Effector memory CD4-positive, alpha-beta T cell (primary cell): ENCODE results near the gene TEX29.

Experiments
- DNase-seq, 3 donors: peaks; one replicate each; pipeline ENCODE4 v3.0.0-alpha.2; 2020
- H3K27ac ChIP-seq: 2 replicates; pipeline ENCODE4 v1.7.0; 2013; ENCODE audit warnings: mild to moderate bottlenecking, low read length, moderate library complexity; ENCODE audit not compliant: insufficient read depth, poor library complexity, severe bottlenecking
- H3K27me3 ChIP-seq: replicated peaks from 2 replicates; pipeline ENCODE4 v1.7.0; 2013; ENCODE audit warnings: mild to moderate bottlenecking, low read length; ENCODE audit not compliant: insufficient read depth, control insufficient read depth, poor library complexity, severe bottlenecking
- H3K36me3 ChIP-seq: 2 replicates; pipeline ENCODE4 v1.7.0; 2013; ENCODE audit warnings: mild to moderate bottlenecking, low read length, moderate library complexity; ENCODE audit not compliant: control insufficient read depth, insufficient read depth
- H3K4me1 ChIP-seq: 2 replicates; pipeline ENCODE4 v1.7.0; 2013; ENCODE audit warnings: low read length, mild to moderate bottlenecking; ENCODE audit not compliant: control insufficient read depth, insufficient read depth, poor library complexity, severe bottlenecking
- H3K4me3 ChIP-seq: 2 replicates; pipeline ENCODE4 v1.7.0; 2013; ENCODE audit warnings: low read length, low read depth, mild to moderate bottlenecking; ENCODE audit not compliant: insufficient read depth, poor library complexity, severe bottlenecking
- H3K9me3 ChIP-seq: 2 replicates; pipeline ENCODE4 v1.7.0; 2013; ENCODE audit warnings: mild to moderate bottlenecking, low read length, moderate library complexity; ENCODE audit not compliant: control insufficient read depth

TEX29 gene

DNA sequence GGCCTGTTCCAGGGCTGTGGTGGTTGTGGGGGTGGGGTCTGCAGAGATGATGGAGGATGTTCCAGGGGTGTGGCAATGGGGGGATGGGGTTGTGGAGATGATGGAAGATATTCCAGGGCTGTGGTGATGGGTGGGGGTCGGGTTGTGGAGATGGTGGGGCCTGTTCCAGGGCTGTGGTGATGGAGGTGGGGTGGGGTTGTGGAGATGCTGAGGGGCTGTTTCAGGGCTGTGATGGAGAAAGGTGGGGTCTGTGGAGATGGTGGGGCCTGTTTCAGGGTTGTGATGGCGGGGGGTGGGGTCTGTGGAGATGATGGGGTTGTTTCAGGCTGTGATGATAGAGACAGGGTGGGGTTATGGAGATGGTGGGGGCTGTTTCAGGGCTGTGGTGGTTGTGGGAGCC, 62.0 kb downstream of the TEX29 start:
- no peaks in the 10 kb centered on the region for H3K9me3 ChIP-seq
- H3K27me3 ChIP-seq: no peaks in the 10 kb centered on the region
- no peak overlapping the region for H3K27ac ChIP-seq
- no peaks in the 10 kb centered on the region for H3K36me3 ChIP-seq
- DNase-seq: no peak
- H3K4me3 ChIP-seq: no peak overlapping the region
- no peaks in the 10 kb centered on the region for H3K4me1 ChIP-seq

DNA sequence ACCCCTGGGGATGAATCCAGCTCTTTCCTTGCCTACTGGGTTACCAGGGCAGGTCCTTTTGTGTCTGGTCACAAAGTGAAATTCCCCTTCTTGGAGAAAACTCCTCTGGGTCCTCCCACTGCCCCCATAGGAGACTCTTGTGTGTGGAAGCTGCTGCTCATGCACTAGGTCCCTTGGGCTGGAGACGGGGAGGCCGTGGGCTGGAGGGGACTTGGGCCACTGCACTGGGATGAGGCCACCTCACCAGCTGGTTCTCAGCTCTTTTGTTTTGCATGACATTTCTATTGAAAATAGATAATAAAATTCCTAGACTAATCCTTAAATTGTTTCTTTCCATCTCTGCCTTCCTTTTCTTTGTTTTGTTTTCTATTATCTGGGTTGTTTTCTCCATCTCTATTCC, 62.4 kb downstream of the TEX29 start:
- no peak for DNase-seq

DNA sequence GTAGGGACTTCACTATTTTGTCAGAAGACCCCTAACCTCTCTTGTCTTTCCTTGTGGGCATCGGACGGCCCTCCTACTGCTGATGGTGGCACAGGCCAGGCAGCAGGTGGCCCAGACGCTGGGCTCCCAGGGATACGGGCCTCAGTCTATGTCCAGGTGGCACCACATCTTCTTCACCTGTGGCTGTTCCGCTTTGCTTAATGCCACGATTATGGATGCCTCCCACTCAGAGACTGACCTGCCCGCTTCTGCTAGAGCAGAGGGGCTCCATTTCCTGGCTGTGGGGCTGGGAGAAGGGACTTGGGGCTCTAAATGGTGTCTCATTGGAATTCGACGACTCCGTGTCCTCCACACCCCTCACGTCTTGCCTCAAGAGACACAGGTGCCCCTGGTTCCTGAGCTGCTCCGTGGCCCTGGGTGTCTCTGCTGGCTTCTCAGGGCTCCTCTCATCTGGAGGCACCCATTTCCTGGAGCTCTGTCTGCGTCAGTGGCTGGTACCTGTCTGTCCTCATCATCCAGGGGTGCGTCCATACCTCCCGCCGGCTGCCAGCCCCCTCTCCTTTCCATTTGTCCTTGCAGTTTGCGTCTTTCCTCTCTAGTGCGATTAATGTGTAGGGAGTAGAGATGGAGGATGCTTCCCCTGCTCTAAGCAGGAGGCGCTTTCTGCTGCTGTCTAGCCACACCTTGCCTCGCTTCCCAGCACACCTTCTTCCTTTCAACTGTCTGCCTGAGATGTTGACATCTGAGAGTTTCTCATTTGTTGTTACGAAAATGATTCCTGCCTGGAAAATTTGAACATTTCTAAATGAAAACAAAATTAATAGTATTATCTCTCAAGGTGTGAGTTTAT, 63.4 kb downstream of the TEX29 start:
- no peak for DNase-seq
- Histone ChIP-seq H3K36me3 (no peaks in the 10 kb centered on the region), H3K4me3 (no peak overlapping the region), H3K27ac (no peak overlapping the region), H3K9me3 (no peaks in the 10 kb centered on the region), H3K4me1 (no peaks in the 10 kb centered on the region), H3K27me3 (peaks cover 5% of the 10 kb centered on the region)

More for the DNA sequence above, 62.4 kb downstream of the TEX29 start:
- Histone ChIP-seq H3K4me3 (no peak overlapping the region), H3K36me3 (no peaks in the 10 kb centered on the region), H3K9me3 (no peaks in the 10 kb centered on the region), H3K27ac (no peak overlapping the region), H3K4me1 (no peaks in the 10 kb centered on the region), H3K27me3 (peaks cover under 1% of the 10 kb centered on the region)

DNA sequence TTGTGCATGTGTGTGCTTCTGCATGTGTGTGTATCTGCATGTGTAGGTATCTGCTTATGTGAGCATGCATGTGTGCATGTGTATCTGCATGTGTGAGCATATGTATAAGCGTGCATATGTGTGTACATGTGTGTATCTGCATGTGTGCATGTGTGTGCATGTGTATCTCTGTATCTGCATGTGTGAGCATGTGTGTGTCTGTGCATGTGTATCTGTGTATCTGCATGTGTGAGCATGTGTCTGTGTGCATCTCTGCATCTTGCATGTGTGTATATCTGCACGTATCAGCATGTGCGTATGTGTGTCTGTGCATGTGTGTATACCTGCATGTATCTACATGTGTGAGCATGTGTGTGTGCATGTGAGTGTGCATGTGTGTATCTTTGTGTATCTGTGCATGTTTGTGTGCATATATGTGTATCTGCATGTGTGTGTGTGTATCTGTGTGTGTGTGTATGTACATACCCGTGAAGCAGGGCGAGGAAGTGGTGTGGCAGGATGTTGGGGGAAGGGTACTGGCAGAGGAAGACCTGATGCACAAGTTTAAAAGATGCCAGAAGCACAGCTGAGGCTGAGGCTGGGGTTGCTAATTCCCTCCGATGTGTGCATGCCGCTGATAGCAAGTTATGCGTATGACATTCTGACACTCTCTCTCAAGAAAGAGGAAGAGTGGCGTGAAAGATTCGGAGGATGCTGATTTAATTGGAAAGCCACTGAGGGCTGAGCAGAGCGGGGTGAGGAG, 64.2 kb downstream of the TEX29 start:
- Histone ChIP-seq H3K27ac (no peak overlapping the region), H3K4me3 (no peak overlapping the region)
- no peak for DNase-seq

DNA sequence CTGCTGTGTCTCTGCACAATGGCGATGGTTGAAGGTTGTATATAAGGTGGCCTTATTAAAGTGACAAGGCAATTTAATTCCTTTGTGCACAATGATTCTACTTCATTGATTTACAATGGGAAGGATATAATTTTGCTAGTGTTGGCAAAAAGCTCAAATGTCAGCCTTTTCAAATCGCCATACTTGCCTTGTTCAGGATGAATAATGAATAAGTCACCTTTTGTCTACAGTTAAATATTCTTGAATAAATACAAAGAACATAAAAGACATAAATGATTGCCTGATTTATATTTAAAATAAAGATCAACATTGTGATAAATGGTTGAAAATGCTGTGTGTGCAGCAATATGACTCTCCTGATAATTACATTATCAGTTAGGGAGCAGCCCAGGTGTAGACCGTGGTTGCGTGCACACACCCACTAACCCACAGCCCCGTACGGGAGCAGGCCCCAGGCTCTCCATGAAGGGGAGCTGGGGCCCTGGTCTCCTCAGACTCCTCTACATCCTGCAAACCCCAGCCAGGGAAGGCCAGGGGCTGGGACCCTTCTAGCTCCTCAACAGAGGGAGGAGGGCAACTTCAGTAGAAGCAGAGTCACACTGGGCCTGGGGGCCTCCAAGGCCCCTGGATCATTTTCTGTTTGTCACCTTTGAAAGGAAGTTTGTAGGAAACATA, 64.9 kb downstream of the TEX29 start:
- no peaks in the 10 kb centered on the region for H3K36me3 ChIP-seq
- no peak overlapping the region for H3K27ac ChIP-seq
- H3K4me1 ChIP-seq: no peaks in the 10 kb centered on the region
- H3K4me3 ChIP-seq: no peak overlapping the region
- no peaks in the 10 kb centered on the region for H3K9me3 ChIP-seq
- H3K27me3 ChIP-seq: peaks cover 5% of the 10 kb centered on the region
- DNase-seq: no peak

More for the DNA sequence above, 64.2 kb downstream of the TEX29 start:
- peaks cover 5% of the 10 kb centered on the region for H3K27me3 ChIP-seq
- no peaks in the 10 kb centered on the region for H3K9me3 ChIP-seq
- no peaks in the 10 kb centered on the region for H3K36me3 ChIP-seq
- H3K4me1 ChIP-seq: no peaks in the 10 kb centered on the region

DNA sequence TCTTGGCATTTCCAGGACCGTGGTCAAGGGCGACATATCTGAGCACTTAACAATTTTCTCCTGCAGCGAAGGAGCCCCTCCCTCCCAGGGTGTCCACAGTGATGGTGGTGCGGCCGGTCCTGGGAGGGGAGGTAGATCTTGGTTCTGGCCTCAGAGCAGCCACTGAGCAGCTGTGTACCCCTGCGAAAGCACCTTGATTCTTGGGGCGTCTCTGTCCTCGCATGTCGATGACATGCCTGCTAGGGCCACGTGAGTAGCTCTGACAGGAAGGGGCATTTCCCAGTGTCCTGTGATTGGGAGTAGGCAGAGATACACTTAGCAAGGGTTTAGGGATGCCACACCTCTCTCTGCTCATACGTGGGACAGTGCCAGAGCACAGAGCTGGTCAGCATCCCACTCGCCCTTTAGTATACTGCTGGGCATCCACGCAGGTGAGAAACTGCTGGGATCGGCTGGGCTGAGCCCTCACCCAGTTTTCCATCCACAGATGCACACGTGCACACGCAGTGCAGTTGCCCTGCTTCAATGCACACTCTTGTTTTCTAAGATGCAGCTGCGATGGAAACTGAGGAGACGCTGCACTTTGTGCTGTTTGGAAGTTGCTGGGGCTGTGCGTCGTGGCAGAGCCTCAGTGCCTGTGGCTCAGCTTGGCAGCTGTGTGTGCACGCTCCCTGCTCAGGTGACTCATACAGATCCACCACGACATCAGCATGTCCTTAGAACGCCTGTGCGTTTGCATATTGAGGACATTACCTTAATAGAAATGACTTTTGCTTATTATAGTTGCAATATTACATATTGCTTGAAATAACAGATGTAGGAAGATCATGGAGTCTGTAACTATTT, 66.8 kb downstream of the TEX29 start:
- no peak for DNase-seq
- peaks cover 5% of the 10 kb centered on the region for H3K27me3 ChIP-seq
- H3K36me3 ChIP-seq: no peaks in the 10 kb centered on the region
- no peaks in the 10 kb centered on the region for H3K9me3 ChIP-seq
- no peaks in the 10 kb centered on the region for H3K4me1 ChIP-seq
- H3K27ac ChIP-seq: no peak overlapping the region
- H3K4me3 ChIP-seq: no peak overlapping the region

DNA sequence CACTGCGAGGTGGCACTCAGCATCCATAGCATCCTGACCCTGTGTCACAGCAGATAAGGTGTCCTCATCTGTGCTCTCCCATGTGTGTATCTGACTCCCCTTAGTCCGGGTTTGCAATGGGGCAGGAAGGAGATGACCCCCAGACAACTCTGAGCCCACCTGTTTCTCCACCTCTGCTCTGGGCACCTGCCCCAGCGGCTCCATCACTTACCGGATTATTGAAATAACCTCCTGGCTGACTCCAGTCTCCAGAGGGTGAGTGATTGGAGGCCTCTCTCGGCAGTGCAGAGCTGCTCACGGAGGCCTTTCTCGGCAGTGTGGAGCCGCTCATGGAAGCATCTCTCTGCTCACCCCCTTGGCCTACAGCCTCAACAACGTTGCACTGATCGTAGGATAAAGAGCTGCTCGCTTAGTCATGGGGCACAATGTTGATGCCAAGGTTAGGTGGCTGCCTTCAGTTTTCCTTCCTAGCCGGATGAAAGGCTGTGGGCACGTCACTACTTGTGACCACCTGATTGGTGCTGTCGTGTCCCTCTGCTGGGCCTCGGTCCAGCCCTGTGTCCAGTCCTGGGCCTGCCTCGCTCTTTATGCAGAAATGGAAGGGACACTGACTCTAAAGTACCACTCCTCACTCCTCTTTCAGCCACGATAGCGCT, 67.6 kb downstream of the TEX29 start:
- no peaks in the 10 kb centered on the region for H3K9me3 ChIP-seq
- DNase-seq: no peak
- H3K27me3 ChIP-seq: peaks cover 5% of the 10 kb centered on the region
- no peaks in the 10 kb centered on the region for H3K4me1 ChIP-seq
- no peak overlapping the region for H3K4me3 ChIP-seq
- no peak overlapping the region for H3K27ac ChIP-seq
- no peaks in the 10 kb centered on the region for H3K36me3 ChIP-seq

DNA sequence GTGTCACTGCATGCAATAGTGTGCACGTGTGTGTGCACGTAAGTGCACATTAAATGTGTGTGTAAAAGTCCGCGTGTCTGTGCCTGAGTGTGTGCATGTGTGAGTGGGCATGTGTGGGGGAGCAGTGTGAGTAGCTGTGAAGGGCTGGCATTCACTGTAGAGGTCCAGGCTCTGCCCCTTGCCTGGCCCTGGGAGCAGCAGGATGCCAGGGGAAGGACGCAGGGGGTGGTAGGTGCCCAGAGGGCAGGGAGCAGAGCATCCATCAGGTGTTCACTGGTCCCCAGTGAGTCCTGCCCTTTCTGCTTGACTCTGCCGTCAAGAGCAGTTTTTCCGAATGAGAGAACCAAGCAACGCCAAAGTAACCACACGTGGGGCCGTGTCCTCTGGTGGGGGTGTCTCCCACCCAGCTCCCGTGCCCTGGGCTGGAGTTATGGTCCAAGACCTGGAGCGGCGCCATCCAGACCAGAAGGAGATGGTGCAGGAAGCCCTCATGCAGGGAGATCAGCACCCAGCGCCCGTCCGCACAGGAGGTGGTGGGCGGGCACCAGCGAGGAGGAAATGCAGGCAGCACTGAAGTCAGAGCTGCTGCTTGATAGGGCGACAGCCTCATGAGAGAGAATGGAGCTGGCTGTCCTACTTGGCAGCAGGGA, 68.5 kb downstream of the TEX29 start:
- Histone ChIP-seq H3K9me3 (no peaks in the 10 kb centered on the region), H3K36me3 (no peaks in the 10 kb centered on the region), H3K27me3 (peaks cover 5% of the 10 kb centered on the region), H3K4me1 (no peaks in the 10 kb centered on the region), H3K4me3 (no peak overlapping the region), H3K27ac (no peak overlapping the region)
- DNase-seq: no peak
